ENCODE measurements around the gene DUSP15. TPM values are rescaled to one million over a fixed set of nuclear protein-coding genes. Genes with fewer than 3 reads are reported as not detected.

The DUSP15 gene
- total RNA-seq, 1 experiment from 2014 or later, result not detected

GRCh38 chr20:31858760-31859083 is 11.6 kb downstream of the DUSP15 start:
- Mint-ChIP-seq H3K9me3 (ENCODE audit: low read depth, unreplicated experiment) (no peaks in the 10 kb centered on the region), H3K27me3 (ENCODE audit: unreplicated experiment) (no peaks in the 10 kb centered on the region), H3K4me1 (ENCODE audit: low read depth, unreplicated experiment) (peaks cover 16% of the 10 kb centered on the region), H3K36me3 (ENCODE audit: insufficient read depth, unreplicated experiment) (peaks cover 8% of the 10 kb centered on the region), H3K27ac (ENCODE audit: unreplicated experiment) (no peak overlapping the region), H3K4me3 (ENCODE audit: low read depth, unreplicated experiment) (no peak overlapping the region)
- intact Hi-C loops (cut with micrococcal nuclease; ENCODE audit: unreplicated experiment), result no loop called here
- TF ChIP-seq, protein P1, sequence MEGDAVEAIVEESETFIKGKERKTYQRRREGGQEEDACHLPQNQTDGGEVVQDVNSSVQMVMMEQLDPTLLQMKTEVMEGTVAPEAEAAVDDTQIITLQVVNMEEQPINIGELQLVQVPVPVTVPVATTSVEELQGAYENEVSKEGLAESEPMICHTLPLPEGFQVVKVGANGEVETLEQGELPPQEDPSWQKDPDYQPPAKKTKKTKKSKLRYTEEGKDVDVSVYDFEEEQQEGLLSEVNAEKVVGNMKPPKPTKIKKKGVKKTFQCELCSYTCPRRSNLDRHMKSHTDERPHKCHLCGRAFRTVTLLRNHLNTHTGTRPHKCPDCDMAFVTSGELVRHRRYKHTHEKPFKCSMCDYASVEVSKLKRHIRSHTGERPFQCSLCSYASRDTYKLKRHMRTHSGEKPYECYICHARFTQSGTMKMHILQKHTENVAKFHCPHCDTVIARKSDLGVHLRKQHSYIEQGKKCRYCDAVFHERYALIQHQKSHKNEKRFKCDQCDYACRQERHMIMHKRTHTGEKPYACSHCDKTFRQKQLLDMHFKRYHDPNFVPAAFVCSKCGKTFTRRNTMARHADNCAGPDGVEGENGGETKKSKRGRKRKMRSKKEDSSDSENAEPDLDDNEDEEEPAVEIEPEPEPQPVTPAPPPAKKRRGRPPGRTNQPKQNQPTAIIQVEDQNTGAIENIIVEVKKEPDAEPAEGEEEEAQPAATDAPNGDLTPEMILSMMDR (IDR thresholded peaks at IDR 0.05; ENCODE audit: unreplicated experiment), result no peak
- CTCF ChIA-PET, result interaction anchor here (0.7 kb wide), 1 partner anchor 227 kb away, joined by 6 read pairs; no protein-coding TSS in a partner anchor
- DNase-seq, result no peak
- BruUV-seq (replicated peaks), result no TSS peak

DNA sequence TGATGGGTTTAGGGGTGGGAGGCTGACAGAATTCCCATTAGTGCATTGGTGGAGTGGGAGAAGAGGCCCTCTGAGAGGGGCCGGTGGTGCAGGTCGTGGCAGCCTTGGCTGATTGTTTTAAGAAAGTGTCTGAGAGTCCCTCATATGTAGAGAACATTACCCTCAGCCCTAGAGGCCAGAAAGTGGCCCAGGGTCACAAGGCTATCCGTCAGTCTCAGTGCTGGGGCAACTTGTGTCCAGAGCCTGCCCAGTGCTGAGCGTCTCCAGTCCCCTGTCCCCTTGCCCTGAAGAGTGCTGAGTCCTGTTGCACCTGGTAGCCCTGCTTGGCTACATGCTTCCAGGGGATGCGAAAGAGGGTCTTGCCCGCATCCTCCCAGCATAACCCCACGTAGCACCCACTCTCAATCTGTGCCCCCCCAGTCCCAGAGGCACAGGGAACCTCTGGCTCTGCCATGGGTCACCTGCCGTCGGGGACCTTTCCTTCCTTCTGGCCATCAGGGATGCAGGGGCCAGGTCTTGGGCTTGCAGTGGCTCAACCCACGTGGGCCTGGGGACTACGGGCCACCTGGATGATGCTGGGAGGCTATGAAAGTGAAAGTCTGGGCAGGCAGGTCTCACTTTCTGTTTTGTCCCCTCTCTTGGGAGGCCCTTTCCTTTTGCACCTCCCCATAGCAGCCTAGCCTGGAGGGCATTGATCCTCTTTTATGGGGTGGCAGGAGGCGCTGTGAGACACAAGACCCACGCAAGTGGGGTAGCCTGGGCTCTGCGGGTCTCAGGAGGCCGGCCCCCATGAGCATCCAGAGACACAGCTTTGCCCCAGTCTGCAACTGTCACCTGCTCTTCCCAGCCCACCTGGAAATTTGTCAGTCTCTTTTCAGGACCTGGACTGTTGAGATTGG is 12.2 kb downstream of the DUSP15 start:
- H3K4me1 Mint-ChIP-seq (ENCODE audit: low read depth, unreplicated experiment), result peaks cover 16% of the 10 kb centered on the region
- peaks cover 8% of the 10 kb centered on the region for H3K36me3 Mint-ChIP-seq (ENCODE audit: insufficient read depth, unreplicated experiment)
- H3K27me3 Mint-ChIP-seq (ENCODE audit: unreplicated experiment), result no peaks in the 10 kb centered on the region
- TF ChIP-seq, protein P1 (IDR thresholded peaks at IDR 0.05; ENCODE audit: unreplicated experiment), result no peak
- no peaks in the 10 kb centered on the region for H3K9me3 Mint-ChIP-seq (ENCODE audit: low read depth, unreplicated experiment)
- no TSS peak for BruUV-seq (replicated peaks)
- DNase-seq, result no peak
- H3K4me3 Mint-ChIP-seq (ENCODE audit: low read depth, unreplicated experiment), result no peak overlapping the region
- CTCF ChIA-PET, result interaction anchor here (0.7 kb wide), 1 partner anchor 1038 kb away, joined by 3 read pairs; no protein-coding TSS in a partner anchor
- intact Hi-C loops (cut with micrococcal nuclease; ENCODE audit: unreplicated experiment), result no loop called here
- no peak overlapping the region for H3K27ac Mint-ChIP-seq (ENCODE audit: unreplicated experiment)

- Mint-ChIP-seq H3K4me3 (ENCODE audit: low read depth, unreplicated experiment) (no peak overlapping the region), H3K9me3 (ENCODE audit: low read depth, unreplicated experiment) (no peaks in the 10 kb centered on the region), H3K36me3 (ENCODE audit: insufficient read depth, unreplicated experiment) (peaks cover 2% of the 10 kb centered on the region), H3K27me3 (ENCODE audit: unreplicated experiment) (peaks cover 5% of the 10 kb centered on the region), H3K4me1 (ENCODE audit: low read depth, unreplicated experiment) (peaks cover 9% of the 10 kb centered on the region), H3K27ac (ENCODE audit: unreplicated experiment) (no peak overlapping the region)
- BruUV-seq (replicated peaks), result no TSS peak
- intact Hi-C loops (cut with micrococcal nuclease; ENCODE audit: unreplicated experiment), result no loop called here
- TF ChIP-seq, protein P1 (IDR thresholded peaks at IDR 0.05; ENCODE audit: unreplicated experiment), result no peak
- DNase-seq, result no peak
- CTCF ChIA-PET, result interaction anchor here (1.7 to 2.8 kb wide), 2 partner anchors 95 to 236 kb away, joined by 3 to 14 read pairs; partner anchors contain the start of gene PDRG1
These were observed 13.8 kb downstream of the DUSP15 start for GRCh38 chr20:31856516-31856915.

DNA sequence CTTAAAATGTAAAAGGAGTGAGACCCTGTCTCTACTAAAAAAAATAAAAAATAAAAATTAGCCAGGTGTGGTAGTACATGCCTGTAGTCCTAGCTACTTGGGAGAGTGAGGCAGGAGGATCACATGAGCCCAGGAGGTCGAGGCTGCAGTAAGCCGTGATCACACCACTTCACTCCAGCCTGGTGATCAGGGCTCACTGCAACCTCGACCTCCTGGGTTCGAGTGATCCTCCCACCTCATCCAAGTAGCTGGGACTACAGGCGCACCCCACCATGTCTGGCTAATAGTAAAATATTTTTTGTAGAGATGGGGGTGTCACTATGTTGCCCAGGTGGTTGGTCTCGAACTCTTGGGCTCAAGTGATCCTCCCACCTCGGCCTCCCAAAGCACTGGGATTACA is 16.8 kb downstream of the DUSP15 start:
- Mint-ChIP-seq H3K36me3 (ENCODE audit: insufficient read depth, unreplicated experiment) (peaks cover 7% of the 10 kb centered on the region), H3K4me1 (ENCODE audit: low read depth, unreplicated experiment) (peaks cover 9% of the 10 kb centered on the region), H3K27me3 (ENCODE audit: unreplicated experiment) (peaks cover 36% of the 10 kb centered on the region), H3K27ac (ENCODE audit: unreplicated experiment) (no peak overlapping the region), H3K9me3 (ENCODE audit: low read depth, unreplicated experiment) (no peaks in the 10 kb centered on the region), H3K4me3 (ENCODE audit: low read depth, unreplicated experiment) (no peak overlapping the region)
- intact Hi-C loops (cut with micrococcal nuclease; ENCODE audit: unreplicated experiment), result loop anchor here (5.0 kb wide), 1 partner anchor 239 kb away; no protein-coding TSS in a partner anchor
- CTCF ChIA-PET, result interaction anchor here (0.5 to 2.6 kb wide), 11 partner anchors 10 to 248 kb away, joined by 3 to 36 read pairs (median 4); partner anchors contain the start of gene PDRG1
- DNase-seq, result no peak
- TF ChIP-seq, protein P1 (IDR thresholded peaks at IDR 0.05; ENCODE audit: unreplicated experiment), result no peak
- no TSS peak for BruUV-seq (replicated peaks)
